ENCODE measurements around the gene TRIO.

Gene TRIO

DNA sequence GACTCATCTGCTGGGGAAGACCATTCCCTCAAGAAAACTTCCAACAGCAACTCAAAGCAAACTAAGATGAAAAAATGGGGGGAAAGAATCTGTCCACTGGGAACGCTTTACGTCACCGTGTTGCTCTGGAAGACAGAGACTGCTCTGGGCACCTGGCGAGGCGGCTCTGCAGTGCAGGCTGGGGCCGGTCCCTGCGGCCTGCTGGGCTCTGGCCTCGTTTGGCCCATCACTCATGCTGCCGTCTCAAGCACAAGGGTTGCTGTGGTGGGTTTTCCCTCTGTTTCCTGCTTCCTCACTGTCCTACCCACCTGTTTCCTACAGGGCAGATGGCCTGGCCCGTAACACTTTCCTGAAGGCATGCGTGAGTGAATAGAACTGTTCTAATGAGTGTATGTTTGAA is 345.6 kb downstream of the TRIO start:
- no peak for DNase-seq (ENCODE audit: low read depth)

GRCh38 chr5:14489643-14490042 is 346.5 kb downstream of the TRIO start:
- no peak for DNase-seq (ENCODE audit: low read depth)

DNA sequence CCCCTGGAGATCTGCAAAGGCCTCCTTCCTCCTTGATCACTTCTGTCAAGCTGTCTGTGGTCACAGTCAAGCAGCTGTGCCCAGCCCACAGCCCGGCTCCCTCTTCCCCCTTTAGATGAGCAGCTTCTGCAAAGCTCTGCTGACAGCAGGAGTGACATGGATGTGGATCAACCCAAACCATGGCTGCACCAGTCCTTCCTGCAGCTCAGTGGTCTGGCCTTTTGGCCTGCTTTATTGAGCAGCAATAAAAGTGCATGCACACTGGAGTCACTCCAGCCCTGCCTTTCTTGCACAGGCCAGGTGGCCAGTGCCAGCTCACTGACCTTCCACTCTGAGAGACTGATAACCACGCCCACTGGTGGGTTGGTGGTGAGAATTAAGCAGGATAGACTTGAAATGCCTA is 347.2 kb downstream of the TRIO start:
- DNase-seq (ENCODE audit: low read depth): no peak

DNA sequence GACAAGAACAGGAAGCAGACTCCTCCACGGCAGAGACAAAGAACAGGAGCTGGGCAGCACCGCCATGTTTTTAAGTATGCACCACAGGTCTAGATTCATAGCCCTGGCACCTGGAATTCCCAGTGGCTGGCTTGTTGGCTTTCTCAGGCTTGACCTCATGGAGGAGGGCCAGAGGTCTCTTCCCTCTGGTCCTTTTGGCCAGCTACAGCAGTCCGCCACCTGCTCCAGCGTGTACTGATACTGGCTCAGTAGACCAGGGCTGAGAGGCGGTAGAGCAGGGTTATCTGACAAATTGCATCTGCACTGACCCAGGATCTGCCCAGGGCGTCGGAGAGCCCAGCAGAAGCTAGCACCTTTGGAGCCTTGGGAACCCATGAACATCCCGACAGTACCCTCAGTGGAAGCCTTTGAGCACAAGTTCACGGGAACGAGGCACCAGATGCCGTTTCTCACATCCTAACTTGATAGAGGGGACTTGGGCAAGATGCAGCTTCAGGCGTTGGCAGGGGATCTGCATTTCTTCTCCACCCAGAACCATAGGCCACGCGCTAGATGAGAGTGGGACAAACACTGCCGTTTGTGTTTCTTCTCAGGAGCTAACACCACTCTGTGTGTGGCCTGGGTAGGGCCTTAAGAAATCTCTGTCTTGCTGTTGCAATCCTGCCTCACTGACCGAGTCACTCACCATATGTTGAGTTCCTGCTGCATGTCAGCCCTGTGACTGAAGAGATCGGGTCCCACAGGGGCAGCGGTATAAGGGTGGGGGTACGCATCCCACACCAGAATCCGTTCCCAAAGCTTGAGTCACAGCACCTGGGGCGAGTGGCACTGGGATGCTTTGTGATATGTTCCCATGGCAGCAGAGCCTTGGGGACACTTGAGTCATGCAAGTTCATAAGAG is 348.1 kb downstream of the TRIO start:
- DNase-seq (ENCODE audit: low read depth): no peak

GRCh38 chr5:14492331-14492964 is 349.3 kb downstream of the TRIO start:
- no peak for DNase-seq (ENCODE audit: low read depth)

GRCh38 chr5:14495301-14495700 is 352.2 kb downstream of the TRIO start:
- DNase-seq (ENCODE audit: low read depth): no peak

GRCh38 chr5:14497311-14497710 is 354.2 kb downstream of the TRIO start:
- DNase-seq (ENCODE audit: low read depth): no peak

- no peak for DNase-seq (ENCODE audit: low read depth)
Observed at GRCh38 chr5:14501353-14502293, 358.5 kb downstream of the TRIO start.

DNA sequence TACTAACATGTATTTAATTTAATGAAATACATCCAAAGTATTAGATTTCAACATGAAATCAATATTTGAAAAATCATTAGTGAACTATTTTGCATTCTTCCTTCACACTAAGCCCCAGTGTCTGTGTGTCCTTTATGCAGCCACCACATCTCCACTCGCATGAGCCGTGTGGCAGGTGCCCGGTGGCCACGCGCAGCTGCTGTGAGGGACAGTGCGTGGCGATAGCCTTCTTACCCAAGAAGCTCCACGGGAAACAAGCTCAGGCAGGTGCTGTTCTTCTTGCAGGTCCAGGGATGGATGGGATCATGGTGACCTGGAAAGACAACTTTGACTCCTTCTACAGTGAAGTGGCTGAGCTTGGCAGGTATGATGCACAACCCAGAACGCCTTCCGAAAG is 359.1 kb downstream of the TRIO start:
- DNase-seq (ENCODE audit: low read depth): no peak

DNA sequence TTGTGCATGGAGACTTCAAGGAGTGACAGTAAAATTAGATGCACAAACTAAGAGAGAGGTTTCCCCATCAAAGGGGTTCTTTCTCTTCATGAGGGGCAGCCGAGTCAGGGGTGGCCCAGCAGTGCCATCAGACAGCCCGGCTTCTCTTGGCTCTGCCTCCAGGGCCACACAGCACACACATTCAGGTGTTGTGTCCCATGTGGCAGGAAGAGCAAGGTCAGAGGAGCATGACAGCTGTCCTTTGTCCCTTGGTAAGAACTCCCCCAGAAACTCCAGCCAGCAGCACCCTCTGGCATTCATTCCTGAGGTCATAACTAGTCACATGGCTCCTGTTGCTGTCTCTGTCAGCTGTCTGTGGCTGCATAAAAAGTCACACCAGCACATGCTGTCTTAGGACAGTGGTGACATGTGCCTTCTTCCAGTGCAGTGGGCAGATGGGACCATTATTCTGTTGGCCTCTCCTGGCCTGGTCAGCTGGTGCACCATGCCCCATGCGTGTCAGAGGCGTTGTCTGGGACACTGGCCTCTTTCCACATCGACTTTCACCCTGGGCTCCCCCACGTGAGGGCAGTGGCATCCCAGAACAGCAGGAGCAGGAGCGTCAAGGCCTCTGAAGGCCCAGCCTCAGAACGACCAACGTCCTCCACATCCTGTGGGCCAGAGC is 360.0 kb downstream of the TRIO start:
- DNase-seq (ENCODE audit: low read depth): no peak

DNA sequence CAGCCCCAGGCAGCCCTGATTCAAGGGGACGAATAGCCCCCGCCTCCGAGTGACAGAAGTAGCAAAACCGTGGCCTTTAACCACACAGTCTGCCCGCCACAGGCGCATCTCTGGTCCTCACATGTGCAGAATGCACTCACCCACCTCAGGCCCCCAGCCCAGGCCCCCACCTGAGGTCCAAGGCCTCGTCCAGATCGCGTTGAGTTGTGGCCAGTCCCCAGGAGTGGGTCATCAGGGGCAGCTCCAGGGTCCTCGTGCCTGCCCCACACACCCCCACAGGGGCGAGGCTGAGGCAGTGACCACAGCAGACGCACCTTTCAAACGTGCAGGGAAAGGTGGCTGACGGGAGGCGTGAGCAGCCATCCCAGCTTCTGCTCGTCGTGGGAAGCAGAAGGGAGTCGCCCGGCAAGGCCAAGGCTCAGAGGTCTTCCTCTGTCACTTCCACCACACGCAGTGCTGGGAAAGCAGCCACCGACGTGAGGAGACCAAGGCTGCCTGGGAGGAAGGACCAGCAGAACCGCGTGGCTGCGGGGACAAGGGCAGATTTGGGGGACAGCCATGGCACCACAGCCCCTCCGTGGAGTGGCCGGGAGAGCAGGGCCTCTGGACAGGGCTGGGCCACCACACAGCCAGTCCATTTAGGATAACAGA is 360.7 kb downstream of the TRIO start:
- no peak for DNase-seq (ENCODE audit: low read depth)

DNA sequence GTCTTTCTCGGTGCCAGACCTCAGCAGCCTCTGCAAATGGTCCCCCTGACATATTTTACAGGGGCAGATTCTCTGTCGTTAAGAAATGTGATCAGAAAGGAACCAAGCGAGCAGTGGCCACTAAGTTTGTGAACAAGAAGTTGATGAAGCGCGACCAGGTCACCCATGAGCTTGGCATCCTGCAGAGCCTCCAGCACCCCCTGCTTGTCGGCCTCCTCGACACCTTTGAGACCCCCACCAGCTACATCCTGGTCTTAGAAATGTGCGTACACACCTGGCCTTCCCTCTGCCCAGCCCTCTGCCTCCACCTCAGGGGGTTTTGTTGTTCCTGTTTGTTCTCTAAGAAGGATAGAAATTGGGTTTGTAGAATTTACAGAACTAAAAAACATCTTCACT is 361.2 kb downstream of the TRIO start:
- DNase-seq (ENCODE audit: low read depth): no peak

GRCh38 chr5:14504816-14505215 is 361.7 kb downstream of the TRIO start:
- no peak for DNase-seq (ENCODE audit: low read depth)

GRCh38 chr5:14505310-14506139 is 362.4 kb downstream of the TRIO start:
- DNase-seq (ENCODE audit: low read depth): no peak

DNA sequence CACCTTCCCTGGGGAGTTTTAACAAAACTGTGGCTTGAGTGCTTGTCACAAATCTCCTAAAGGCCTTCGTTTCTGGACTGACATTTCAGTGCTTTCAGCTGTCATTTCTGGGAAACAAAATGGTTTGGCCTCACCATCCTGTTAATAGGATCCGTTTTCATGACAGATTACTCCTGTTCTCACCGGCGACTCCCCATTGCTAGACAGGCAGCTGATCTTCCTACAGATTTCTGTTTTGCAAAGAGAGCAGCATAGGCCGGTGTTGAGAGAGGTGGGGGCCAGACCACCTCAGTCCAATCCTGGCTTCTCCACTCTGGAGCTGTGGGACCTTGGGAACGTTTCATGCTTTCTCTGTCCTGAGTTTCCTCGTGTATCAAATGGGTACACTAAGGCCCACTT is 363.0 kb downstream of the TRIO start:
- DNase-seq (ENCODE audit: low read depth): no peak

GRCh38 chr5:14506661-14507060 is 363.5 kb downstream of the TRIO start:
- DNase-seq (ENCODE audit: low read depth): no peak

GRCh38 chr5:14507156-14507941 is 364.2 kb downstream of the TRIO start:
- DNase-seq (ENCODE audit: low read depth): no peak

- DNase-seq (ENCODE audit: low read depth): no peak
Observed at GRCh38 chr5:14508046-14508445, 364.9 kb downstream of the TRIO start.

DNA sequence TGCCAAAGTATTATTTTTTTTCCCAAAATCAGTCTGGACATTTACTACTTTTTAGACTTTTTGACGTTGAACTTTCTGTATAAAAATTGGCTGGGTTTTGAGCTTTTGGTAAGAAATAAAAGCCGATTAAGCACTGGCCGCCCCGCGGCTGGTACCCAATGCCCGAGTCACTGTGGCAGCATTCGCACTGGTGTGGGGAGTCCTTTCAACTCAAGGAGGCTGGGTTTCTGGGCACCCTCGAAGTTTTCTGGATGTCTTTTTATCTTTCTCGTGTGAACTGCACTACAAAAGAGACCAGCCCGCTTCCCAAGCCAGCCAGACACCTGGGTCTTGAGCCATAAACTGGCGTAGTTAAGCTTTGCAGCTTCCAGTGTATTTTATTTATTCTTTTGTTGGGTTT is 366.4 kb downstream of the TRIO start:
- no peak for DNase-seq (ENCODE audit: low read depth)

All from stimulated activated CD8-positive, alpha-beta memory T cell treated with anti-CD3 and anti-CD28 coated beads, Interleukin-15, amount 100 ng/mL, for 1 hour (primary cell).